GM19238 (cell line): ENCODE measurements around the gene LMX1B.
A peak's percentile ranks its signal among the peaks of the same experiment; 100 is the strongest.

Experiments
- DNase-seq: peaks from one replicate; pipeline ENCODE4 v3.0.0; 2011; ENCODE audit warnings: low spot score; ENCODE audit not compliant: insufficient read length

LMX1B gene

GRCh38 chr9:126604059-126605055 lies 9.4 kb upstream of the LMX1B start:
- DNase-seq, result no peak

GRCh38 chr9:126605792-126606482 lies 7.8 kb upstream of the LMX1B start:
- no peak for DNase-seq

GRCh38 chr9:126606483-126606870 lies 7.3 kb upstream of the LMX1B start:
- DNase-seq, result no peak

GRCh38 chr9:126607086-126607485 lies 6.6 kb upstream of the LMX1B start:
- no peak for DNase-seq

- no peak for DNase-seq
Measured at GRCh38 chr9:126607731-126608130, 6.0 kb upstream of the LMX1B start.

GRCh38 chr9:126608551-126608950 lies 5.2 kb upstream of the LMX1B start:
- DNase-seq, result no peak

- DNase-seq, result no peak
Measured at GRCh38 chr9:126609191-126609590, 4.5 kb upstream of the LMX1B start.

- DNase-seq, result no peak
Measured at GRCh38 chr9:126609711-126610388, 3.9 kb upstream of the LMX1B start.

GRCh38 chr9:126611193-126611591 lies 2.5 kb upstream of the LMX1B start:
- no peak for DNase-seq

- DNase-seq, result peak; percentile 78
Measured at GRCh38 chr9:126611592-126612325, 2.0 kb upstream of the LMX1B start.

GRCh38 chr9:126612326-126612812 lies 1.4 kb upstream of the LMX1B start:
- no peak for DNase-seq

- DNase-seq, result no peak
Measured at GRCh38 chr9:126612813-126613641, 701 bp upstream of the LMX1B start.

- no peak for DNase-seq
Measured at GRCh38 chr9:126614088-126614454, 343 bp downstream of the LMX1B start.

GRCh38 chr9:126614455-126615244 lies 922 bp downstream of the LMX1B start:
- DNase-seq, result no peak

GRCh38 chr9:126615245-126615790 lies 1.6 kb downstream of the LMX1B start:
- DNase-seq, result no peak

- no peak for DNase-seq
Measured at GRCh38 chr9:126615791-126616447, 2.2 kb downstream of the LMX1B start.

GRCh38 chr9:126616521-126616976 lies 2.8 kb downstream of the LMX1B start:
- DNase-seq, result no peak

- DNase-seq, result no peak
Measured at GRCh38 chr9:126617003-126617822, 3.5 kb downstream of the LMX1B start.
